Measurements from ENCODE around the gene ABCB6.

Gene ABCB6

GRCh38 chr2:219184121-219184520 is 34.6 kb downstream of the ABCB6 start:
- DNase-seq (ENCODE audit: low read depth): no peak

DNA sequence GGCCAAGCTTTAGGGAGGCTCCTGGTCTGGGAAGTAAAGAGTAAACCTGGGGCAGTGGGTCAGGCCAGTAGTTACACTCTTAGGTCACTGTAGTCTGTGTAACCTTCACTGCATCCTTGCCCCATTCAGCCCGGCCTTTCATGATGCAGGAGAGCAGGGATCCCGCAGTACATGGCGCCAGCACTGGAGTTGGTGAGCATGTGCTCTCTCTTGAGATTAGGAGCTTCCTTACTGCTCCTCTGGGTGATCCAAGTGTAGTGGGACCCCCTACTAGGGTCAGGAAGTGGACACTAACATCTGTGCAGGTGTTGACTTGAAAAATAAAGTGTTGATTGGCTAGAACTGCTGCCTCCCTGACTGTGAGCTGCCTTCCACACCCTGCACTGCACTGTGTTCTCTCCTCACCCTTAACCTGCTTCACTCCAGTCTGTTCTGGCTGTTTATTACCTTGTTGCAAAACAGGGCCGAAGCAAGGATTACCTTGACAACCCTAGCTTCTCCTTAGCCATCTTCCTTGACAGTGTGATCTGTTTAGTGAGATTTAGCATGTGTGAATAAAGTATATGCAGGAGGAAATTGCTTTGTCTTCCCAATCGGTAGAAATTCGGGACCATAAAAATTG is 35.5 kb downstream of the ABCB6 start:
- DNase-seq (ENCODE audit: low read depth): no peak

GRCh38 chr2:219182331-219183150 is 36.2 kb downstream of the ABCB6 start:
- no peak for DNase-seq (ENCODE audit: low read depth)

DNA sequence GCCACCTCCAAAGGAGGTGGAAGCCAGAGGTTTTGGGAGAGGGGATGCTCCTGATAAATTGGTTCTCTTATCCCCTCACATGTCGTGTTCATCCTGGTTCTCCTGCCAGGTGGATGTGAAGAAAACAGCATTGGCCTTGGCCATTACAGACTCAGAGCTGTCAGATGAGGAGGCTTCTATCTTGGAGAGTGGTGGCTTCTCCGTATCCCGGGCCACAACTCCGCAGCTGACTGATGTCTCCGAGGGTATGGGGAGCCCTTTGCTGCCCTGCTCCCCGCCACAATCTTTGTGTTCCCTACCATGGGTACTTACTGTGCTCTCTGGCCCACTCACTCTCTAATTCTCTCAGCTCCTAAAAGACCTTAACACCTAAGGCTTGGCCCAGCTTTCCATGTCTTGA is 37.2 kb downstream of the ABCB6 start:
- DNase-seq (ENCODE audit: low read depth): no peak

DNA sequence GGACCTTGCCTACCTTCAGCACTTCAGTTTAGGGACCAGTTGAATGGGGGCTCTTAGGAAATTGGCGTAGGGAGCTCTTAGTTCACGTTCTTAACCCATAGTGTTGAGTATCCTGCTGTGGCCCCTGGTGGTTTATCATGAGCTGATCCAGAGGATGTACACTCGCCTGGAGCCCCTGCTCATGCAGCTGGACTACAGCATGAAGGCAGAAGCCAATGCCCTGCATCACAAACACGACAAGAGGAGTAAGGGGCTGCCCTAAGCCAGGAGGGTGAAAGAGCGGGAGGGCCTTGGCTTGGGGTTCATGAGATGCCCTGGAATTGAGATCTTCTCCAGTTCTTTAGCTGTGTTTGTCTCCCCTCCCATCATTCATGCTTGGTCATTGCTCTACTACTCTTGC is 37.8 kb downstream of the ABCB6 start:
- no peak for DNase-seq (ENCODE audit: low read depth)

GRCh38 chr2:219179601-219180465 is 38.9 kb downstream of the ABCB6 start:
- DNase-seq (ENCODE audit: low read depth): no peak

GRCh38 chr2:219178377-219179175 is 40.2 kb downstream of the ABCB6 start:
- no peak for DNase-seq (ENCODE audit: low read depth)

DNA sequence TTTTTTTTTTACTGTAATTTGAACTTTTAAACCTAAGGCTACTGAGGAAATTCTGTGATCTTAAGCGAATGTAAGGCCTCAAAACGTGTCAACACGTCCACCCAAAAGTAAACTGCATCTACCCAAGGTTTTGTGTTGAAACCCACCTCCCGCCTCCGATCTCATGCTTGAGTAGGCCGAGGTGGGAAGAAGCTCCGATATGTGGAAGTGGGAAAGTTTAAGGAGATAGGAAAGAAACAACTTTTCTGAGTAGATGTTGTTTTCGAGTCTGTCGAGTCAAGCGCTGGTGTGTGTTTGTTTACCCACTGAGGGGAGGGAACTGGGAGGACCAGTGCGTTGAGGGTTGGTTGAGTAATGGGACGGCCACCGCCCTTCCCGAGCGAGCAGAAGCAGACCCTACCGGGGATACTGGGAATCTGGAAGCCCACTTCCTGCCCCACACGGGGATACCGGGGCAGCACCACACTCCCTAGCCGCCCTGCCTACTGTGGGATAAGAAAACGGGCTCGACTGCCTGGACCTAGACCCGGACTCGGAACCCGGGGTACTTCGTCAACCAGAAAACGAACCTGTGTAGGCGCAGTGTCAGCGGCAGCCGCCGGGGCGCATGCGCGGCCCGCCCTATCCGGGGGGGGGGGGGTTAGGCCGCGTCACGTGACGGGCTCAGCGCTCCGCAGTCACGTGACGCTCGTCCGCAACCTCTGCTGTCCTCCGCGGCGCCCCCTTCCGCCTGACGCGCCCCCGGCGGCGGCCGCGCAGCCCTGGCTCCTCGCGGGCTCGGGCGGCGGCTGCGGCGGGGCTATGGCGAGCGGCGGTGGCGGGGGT is 41.0 kb downstream of the ABCB6 start, which contains the start of gene RETREG2:
Gene RETREG2 (plus strand): TSS at position 724 of the 825 bp plus-strand sequence. CDS start 78 bp downstream, at position 802.
- no peak for DNase-seq (ENCODE audit: low read depth)

- no peak for DNase-seq (ENCODE audit: low read depth)
Measured at GRCh38 chr2:219176818-219177551, 41.8 kb downstream of the ABCB6 start, which contains the start of gene CNPPD1. Gene CNPPD1 (minus strand): TSS chr2:219176925. CDS start chr2:219176828, 97 bp downstream.

- no peak for DNase-seq (ENCODE audit: low read depth)
Measured at GRCh38 chr2:219175928-219176817, 42.6 kb downstream of the ABCB6 start.

- no peak for DNase-seq (ENCODE audit: low read depth)
Measured at GRCh38 chr2:219175486-219175885, 43.3 kb downstream of the ABCB6 start.

DNA sequence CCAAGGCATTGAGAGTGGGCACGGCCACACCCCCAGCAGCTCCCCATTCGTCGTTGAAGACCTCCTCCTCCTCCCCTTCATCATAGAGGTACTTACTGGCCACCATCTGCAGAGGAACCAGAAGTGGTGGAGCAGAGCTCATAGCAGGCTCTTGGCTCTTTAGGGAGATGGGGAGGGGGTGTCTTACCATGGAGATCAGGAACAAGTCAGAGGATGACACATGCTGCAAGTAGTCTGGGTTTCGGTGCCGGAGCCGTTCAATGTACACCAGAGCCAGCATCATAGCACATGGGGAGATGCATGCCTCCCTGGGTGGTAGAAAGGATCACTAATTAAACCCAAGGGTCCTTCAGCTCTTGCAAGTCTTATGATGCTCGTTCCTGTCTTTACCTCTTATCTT is 44.0 kb downstream of the ABCB6 start:
- no peak for DNase-seq (ENCODE audit: low read depth)

- DNase-seq (ENCODE audit: low read depth): no peak
Measured at GRCh38 chr2:219174146-219174545, 44.6 kb downstream of the ABCB6 start.

DNA sequence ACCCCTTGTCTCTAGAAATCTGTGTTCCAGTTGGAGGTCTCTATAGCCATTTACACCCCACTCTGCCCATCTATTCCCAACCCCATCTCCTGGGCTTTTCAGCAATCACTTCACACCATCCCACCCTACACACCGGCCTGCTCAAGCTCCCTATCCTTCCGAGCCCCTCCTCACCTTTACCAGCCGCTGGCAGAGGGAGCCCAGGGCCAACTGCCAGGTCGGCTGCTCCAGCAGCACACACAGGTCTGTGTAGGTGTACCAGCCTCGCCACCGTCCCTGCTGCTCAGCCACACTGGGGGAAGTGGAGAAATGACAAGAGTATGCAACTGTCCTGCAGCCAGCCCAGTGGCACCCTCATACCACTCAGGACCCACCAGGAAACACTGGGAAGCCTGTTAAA is 45.6 kb downstream of the ABCB6 start:
- DNase-seq (ENCODE audit: low read depth): no peak

DNA sequence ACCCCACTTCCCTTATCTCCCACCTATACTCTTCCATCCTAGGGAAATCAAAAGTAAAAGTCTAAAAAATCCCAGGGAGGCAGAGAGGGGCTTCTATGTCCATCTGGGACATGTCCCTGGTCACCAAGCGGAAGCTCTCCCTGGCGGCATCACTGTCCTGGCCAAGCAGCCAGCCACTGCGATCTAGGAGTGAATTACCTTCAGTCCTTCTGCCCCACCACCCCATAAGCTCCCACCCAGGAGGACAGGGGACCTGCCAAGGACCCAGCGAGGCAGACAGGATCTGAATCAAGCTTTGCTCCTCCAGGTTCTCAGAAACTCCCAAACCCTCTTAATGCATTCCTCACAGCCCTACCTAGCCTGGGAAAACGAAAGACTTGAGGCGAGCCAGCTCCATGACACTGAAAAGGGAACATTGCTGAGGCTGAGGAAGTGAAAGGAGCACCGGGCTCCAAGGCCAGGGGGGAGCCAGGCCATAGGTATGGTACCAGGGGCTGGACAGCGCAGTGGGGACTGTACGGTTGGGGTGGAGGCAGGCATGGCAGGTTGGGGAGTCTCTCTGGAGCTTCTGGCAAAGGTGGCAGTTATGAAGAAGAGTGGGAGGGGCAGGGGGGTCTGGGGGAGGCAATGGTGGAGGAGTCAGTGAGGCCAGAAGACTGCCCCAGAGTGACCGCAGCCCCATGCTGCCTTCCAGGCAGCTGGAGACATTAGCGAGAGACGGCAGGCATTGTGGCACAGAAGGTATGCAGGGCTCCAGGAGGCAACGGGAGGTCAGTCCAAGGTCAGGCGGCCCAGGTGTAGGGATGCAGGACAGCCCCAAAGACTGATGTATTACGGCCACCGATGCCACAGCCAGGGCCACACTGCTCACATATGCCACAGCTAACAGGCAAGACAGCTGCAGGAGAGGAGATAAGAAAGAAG is 46.3 kb downstream of the ABCB6 start:
- no peak for DNase-seq (ENCODE audit: low read depth)

GRCh38 chr2:219171231-219171651 is 47.5 kb downstream of the ABCB6 start:
- no peak for DNase-seq (ENCODE audit: low read depth)

GRCh38 chr2:219169930-219170654 is 48.7 kb downstream of the ABCB6 start, which contains the start of gene SLC23A3:
Gene SLC23A3 (minus strand): TSS chr2:219170029. CDS start chr2:219169984, 45 bp downstream.
- no peak for DNase-seq (ENCODE audit: low read depth)

Measured in HS-27A (cell line).